GM19239 (cell line): Measurements from ENCODE around the gene FOXE1.

Experiments
- DNase-seq: peaks from one replicate; pipeline ENCODE4 v3.0.0; 2011; ENCODE audit warnings: low spot score; ENCODE audit not compliant: insufficient read length
- FAIRE-seq: peaks from 2 replicates; lab custom pipeline; 2011; peaks lifted over from hg19 to GRCh38; lab: Jason Lieb, UNC

Gene FOXE1

DNA sequence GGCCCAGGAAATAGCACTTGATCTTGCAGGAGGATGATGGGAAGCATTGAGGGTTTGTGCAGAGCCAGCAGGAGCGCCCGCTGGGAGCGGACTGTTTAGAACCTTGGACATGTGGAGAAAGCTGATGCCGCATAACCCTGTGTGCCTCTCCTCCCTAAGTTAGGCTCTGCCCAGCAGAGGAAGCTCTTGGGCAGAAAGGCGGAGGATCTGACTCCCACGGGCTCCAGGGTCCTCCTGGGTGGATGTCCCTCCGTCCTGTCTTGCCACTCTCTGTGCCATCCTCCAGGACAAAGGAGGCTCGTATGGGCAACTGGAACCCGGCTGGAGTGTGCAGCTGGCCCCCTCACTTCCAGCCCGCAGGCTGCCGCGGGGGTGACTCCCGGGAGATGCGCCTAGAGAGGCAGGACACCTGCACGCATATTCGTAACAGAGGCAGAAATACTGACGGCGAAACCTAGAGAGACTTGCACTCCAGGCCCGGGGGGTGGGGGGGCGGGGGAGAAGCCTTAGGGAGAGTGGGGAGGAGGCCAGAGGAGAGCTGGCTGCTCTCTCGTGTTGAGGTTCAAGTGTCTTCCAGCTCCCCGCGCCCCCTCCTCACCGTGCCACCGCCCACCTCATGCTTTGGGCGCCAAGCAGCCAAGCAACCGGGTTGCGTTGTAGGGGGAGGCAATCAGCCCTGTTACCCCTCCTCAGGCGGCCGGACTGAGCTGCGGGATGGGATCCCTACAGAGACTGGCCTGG, 5.4 kb upstream of the FOXE1 start:
- DNase-seq (no peak), FAIRE-seq (no peak)

DNA sequence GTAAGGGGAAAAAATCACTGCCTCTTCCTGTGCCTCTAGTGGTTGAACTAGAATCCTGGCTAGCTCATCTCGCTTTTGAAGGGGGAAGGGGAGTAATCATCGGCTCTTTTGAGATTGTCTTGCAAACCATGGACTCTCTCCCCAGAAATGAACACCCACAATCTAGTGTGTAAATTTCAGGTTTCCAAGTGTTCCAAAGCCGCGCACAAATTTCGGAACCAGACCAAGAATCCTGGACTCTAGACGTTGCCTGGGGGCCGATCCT, 4.9 kb upstream of the FOXE1 start:
- DNase-seq, result no peak
- FAIRE-seq, result no peak

DNA sequence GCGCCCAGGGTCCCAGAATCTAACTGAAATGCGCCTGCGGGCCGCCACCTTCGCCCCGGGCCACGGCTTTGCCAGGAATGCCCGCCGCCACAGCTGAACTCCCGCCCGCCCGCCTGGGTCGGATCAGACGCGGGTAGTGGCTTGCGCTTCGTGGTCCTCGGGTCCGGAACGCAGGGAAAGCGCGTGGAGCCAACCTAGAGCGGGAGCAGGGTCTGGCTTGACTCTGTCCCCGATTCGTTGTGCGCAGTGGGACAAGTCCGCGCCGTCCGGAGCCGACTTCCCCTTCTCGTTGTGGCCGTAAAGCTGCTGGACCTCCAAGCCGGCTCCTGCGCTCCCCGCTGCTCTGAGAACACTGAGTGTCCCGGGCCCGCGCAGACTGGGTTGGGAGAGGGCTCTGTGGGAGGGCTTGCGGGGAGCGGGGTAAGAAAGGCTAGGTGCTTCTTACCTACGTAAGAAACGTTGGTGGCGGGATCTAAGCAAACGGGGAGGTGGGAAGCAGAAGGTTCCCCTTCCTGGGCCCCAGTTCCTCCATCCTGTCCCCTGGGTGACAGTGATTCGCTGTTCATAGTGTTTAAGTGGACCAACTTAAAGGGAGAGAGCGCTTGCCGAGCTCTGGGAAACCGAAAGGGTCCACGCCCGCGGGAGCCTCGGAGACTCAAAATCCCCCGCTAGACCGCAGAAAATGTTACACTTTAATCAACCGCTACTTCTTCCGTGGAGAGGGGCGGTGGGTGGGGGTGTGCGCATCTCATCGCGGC, 4.4 kb upstream of the FOXE1 start:
- no peak for FAIRE-seq
- no peak for DNase-seq

DNA sequence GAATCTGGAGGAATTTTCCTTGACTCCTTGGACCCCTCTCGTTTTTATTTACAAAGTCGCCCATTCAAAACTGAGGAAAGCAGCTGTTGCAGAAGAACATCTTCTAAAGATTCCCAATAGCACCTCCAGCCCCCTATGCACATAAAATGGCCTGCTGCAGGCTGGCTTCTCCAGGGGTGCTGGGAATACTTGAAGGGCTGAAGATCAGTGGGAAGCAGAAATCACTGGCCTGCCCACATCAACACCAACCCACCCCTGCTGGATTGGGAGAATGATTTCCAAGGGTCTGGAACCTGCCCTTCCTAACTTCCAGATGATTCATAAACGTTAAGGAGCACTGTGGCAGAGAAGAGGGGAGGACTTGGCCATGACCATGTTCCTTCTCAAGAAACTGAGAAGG, 3.0 kb upstream of the FOXE1 start:
- no peak for DNase-seq
- FAIRE-seq, result no peak

DNA sequence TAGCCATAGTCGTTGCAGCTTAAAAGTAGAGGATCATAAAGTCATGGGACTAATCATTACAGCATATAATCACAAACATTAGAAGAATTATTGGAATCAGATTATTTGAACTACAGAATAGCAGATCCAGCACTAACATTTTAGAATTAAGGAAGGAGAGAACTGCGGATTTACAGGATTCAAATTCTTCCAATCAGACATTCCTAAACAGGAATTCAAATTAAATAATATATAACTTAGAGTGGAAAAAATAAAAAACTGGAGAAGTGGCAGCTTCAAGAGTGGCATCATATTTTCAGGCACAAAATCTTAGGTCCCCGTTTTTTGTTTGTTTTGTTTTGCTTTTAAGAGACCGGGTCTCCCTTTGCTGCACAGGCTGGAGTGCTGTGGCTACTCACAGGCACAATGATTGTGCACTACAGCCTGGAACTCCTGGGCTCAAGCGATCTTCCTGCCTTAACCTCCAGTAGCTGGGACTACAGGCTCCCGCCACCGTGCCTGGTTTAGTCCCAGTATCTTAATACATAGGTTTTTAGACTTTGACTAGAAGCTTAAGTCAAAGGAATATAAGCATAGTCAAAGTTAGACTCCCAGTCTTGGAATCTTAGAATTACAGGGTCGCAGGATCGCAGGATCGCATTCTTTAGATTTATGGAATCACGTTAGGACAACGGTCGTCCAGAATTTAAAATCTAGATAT, 2.1 kb upstream of the FOXE1 start:
- DNase-seq, result no peak
- no peak for FAIRE-seq

DNA sequence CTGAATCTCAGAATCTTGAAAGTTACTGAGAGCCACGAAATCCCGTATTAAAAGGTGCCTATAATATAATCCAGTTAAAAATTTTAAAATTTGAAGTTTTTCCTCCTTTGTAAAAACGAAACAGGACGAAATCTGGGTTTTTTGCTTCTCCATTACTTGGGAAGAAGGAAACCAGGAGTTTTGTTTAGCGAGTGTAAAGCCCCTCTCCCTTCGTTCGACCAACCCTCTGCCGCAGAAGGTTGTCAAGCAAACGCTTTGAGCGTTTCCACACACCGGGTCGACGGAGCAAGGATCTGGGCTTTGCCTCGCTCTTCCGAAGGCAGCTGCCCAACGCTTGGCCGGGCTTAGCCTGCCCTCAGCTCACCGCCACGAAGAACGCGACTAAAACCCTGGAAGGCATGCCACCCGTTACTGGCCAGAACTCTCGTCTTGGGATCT, 1.6 kb upstream of the FOXE1 start:
- no peak for FAIRE-seq
- no peak for DNase-seq

DNA sequence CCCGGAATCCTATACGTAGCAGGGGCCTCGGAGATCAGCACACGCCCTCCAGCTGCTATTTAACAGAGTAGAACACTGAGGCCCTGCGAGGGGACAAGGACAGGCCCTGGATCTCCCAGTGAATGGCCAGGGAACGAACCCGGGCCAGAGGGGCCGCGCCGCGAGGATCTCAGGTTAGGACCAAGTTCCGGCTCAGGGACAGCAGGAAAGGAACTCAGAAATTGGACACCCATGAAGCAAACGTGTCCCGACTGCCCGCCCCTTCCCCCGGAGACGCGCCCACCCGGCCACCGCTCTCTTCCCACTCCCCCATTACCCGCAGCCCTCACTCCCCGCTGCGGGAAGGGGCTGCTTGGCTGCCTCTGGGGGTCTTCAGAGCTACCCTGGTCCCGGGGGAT, 1.0 kb upstream of the FOXE1 start:
- FAIRE-seq, result no peak
- no peak for DNase-seq

DNA sequence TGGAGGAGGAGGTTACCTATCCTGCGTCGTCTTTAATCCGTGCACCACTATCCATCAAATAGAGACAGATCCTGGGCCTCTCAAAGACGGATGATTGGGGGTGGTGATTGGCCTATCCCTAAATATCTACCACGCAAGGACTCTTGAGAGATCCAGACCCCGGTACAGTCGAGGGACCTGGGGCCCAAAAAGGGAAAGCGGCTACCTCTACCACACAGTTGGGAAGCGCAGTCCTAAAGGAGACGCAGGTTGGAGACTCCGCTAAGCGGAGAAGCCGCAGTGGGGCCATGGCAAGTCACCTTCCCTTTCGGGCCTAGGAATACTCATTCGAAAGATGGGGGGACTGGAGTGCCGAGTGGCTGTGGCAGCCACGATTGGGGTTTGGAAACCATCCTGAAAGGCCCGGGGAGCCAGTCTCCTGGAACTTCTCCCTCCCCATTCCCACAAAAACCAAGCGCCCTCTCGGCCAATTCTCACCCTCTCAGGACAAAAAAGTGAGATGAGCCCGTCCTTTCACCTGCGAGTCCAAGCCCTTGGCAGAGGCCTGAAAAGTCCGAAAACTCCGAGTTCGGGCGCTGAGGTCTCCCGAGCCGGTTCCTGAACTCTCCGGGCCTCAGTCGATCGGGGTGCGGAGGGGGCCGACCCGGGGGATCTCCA, 499 bp upstream of the FOXE1 start:
- no peak for FAIRE-seq
- DNase-seq, result no peak

DNA sequence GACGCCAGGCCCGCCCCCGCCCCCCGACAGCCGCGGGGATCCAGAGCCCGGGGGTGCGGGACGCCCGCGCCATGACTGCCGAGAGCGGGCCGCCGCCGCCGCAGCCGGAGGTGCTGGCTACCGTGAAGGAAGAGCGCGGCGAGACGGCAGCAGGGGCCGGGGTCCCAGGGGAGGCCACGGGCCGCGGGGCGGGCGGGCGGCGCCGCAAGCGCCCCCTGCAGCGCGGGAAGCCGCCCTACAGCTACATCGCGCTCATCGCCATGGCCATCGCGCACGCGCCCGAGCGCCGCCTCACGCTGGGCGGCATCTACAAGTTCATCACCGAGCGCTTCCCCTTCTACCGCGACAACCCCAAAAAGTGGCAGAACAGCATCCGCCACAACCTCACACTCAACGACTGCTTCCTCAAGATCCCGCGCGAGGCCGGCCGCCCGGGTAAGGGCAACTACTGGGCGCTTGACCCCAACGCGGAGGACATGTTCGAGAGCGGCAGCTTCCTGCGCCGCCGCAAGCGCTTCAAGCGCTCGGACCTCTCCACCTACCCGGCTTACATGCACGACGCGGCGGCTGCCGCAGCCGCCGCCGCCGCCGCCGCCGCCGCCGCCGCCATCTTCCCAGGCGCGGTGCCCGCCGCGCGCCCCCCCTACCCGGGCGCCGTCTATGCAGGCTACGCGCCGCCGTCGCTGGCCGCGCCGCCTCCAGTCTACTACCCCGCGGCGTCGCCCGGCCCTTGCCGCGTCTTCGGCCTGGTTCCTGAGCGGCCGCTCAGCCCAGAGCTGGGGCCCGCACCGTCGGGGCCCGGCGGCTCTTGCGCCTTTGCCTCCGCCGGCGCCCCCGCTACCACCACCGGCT, 1.0 kb downstream of the FOXE1 start:
- FAIRE-seq (no peak), DNase-seq (no peak)

DNA sequence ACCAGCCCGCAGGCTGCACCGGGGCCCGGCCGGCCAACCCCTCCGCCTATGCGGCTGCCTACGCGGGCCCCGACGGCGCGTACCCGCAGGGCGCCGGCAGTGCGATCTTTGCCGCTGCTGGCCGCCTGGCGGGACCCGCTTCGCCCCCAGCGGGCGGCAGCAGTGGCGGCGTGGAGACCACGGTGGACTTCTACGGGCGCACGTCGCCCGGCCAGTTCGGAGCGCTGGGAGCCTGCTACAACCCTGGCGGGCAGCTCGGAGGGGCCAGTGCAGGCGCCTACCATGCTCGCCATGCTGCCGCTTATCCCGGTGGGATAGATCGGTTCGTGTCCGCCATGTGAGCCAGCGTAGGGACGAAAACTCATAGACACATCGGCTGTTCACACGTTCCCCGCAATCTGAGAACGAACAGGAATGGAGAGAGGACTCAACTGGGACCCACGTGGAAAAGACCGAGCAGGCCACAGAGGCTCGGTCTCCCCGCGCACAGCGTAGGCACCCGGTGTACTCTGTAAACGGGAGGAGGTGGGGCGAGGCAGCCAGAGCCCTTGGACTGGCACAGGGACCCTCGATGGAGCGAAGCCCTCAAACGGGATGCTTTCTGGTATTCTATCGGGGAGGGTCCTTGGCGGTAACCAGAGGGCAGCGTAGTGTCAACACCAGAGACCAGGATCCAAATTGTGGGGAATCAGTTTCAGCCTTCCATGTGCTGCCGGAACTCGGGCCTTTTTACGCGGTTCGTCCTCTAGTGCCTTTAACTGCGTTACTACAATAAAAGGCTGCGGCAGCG, 1.9 kb downstream of the FOXE1 start:
- FAIRE-seq (no peak), DNase-seq (no peak)

DNA sequence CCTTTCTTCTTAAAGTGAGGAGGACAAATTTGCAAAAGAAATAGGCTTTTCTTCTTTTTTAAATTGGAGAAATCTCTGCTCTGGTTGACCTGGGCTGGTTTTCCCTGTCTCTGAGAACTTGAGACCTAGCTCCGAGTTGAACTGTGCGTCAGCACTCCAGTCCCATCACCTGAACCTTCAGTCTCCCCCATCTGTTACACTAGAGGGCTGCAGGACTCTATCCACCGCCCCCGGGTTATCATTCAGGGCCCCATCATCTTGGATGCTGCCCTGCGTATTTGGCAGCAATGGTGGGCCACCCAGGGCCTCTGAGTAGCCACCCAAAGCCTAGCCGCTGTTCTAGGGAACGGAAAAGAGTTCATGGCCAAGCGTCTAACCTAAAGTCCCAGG, 2.5 kb downstream of the FOXE1 start:
- DNase-seq (no peak), FAIRE-seq (no peak)

DNA sequence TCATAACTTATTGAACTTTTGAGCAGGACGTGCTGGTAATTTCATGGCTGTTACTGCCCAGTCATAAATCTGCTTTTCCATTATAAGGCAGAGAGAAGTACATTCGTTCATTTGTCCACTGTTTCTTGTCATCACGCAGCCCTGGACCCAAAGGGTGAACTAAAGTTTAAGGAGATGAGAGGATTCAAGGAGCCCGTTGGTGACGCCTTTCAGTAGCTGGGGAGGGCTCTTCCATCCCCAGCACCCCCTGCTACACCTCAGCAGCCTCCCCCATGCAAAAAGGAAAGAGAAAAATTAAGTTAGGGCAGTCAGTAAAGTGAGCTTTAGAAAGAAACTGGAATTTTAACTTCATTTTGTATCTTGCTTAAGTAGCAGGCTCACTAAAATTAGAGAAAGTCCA, 2.9 kb downstream of the FOXE1 start:
- FAIRE-seq (no peak), DNase-seq (no peak)

DNA sequence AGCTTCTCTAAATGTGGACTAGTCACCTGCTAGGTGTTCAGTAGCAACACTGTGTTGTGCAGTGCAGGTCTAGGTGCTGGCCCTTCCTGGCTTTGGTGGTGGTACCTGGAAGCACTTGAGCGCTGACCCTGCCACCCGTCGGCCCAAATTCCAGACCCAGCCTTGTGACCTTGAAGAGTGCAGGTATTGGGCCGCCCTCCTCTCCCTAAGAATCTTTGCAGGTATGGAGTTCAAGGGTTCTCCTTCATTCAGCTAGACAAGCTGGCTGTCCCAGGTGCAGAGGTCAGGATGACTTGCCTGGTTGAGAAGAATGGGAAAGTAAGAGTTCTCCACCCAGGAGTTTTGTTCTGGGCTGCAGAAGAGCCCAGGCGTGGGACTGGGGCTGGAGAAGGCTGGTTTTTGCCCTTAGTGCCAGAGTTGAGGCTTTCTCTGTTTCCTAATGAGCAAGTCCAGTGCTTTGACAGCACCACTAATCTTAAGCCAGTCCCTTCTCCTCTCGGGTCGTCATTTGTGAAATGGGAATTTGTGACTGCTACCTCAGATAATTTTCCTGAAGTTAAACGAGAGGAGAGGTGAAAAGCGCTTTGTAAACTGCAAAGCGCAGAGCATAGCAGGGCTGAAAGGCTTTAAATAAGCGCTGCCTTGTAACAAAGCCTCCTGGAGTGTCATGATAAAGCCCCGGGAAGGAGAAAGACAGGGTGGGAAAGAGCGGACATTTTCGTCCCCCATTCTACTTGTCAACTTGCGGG, 4.0 kb downstream of the FOXE1 start:
- DNase-seq, result no peak
- FAIRE-seq, result no peak

DNA sequence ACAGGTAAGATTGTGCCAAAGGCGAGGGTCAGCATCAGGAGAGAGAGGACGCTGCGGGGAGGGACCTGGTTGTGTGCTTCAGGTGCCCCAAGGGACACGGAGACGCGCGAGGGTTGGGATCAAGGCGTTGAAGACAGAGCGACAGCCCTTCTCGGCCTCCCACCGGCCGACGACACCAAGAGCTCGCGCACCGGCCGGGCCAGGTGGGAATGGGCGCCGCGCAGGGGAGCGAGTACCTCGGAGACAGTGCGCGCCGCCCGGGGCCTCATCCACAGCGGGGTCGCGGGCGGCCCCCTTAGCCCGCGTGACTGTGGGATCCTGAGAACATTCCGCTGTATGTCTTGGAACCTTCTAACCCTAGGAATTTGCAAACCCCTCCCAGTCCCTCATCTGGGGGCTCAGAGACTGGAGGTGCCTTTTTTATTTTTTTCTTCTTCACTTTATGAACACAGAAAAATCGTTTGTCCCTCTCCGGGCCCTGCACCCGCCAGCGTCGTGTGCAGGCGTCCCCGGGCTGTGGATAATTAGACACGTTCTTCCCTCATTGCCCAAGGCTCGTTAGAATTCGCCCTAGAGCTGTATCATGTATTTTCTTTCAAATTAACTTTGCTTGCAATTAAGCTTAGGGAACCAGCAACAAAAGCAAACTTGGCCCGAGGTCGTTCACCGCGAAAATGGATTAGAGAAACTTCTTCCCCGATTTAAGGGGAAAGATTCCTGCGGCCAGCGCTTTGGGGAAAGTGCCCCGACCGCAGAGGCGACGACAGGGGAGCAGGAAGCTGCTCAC, 4.8 kb downstream of the FOXE1 start:
- FAIRE-seq, result no peak
- DNase-seq, result no peak

DNA sequence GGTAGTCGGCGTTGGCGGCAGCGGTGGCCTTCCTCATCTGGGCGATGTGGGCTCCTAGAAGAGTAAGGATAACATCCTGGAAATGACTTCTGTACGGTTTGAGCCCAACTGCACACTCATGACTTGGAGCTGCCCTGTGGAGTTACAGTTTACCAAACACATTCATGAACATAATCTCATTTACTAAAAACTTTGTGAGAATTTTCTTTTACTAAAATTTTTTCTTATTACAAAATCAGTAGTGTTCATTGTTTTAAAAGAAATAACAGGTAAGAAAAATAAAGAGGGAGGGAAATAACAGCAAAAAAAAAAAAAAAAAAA, 5.3 kb downstream of the FOXE1 start:
- DNase-seq (no peak), FAIRE-seq (no peak)

DNA sequence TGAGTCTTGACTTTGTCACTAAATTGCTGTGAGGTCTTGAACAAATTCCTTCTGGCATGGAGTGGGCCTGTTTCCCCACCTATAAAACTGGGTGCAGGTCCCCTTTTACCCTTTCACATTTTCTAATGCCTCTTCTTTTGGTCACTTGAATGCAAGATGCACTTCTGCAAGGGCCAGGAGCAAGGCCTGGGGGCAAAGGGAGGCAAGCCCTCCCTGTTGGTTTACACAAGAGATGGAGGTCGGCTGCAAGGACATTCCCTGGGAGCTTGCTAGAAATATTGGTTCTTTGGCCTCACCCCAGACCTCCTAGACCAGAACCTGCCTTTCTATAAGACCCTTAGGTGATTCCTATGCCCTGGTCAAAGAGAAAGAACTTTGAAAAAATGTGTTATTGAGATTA, 5.8 kb downstream of the FOXE1 start:
- no peak for DNase-seq

DNA sequence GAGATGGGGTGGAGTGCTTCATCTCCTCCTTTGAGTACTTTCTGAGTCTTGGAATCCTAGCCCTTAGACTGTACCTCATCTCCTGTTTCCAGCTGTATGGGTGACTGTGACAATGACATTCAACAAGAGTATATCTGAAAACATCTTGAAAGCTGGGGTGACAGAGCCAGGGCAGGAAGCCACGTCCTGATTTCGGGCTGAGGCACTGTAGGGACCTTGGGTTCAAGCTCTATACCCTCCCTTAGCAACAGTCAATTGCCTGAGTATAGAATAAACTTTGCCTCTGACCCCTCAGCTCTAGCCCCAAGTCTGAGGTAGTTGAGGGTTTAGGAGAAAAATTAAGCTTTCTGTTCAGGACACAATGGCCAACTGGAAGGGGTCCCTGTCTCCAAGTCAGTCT, 6.3 kb downstream of the FOXE1 start:
- FAIRE-seq, result no peak

More for the DNA sequence above, 5.8 kb downstream of the FOXE1 start:
- FAIRE-seq, result no peak

More for the DNA sequence above, 6.3 kb downstream of the FOXE1 start:
- no peak for DNase-seq
